ENCODE measurements around the gene STOX2. TPM values are rescaled to one million over a fixed set of nuclear protein-coding genes. Genes with fewer than 3 reads are reported as not detected.
A peak's percentile ranks its signal among the peaks of the same experiment; 100 is the strongest.

STOX2 gene
- total RNA-seq, 1 donor from 2014 or later: 103 TPM

DNA sequence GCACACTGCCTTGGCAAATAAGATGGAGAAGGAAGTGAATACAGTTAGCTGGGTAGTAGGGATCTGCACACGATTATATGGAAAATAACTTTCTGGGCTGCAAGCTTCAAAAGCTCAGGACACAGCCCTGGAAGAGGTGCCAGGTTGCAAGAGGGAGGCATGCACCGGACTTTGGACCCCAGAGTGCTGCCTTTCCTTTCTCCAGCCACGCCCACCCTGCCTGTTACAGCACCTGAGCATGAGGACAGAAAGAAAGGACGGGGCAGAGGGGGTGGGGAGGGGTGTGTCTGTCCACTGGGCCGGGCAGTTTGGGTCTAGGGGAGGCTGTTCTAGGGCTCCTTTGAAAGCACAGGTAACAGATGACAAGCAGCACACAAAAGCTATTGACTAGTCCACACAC is 159.8 kb downstream of the STOX2 start:
- H3K27ac Mint-ChIP-seq: no peak overlapping the region
- H3K4me3 Mint-ChIP-seq: no peak overlapping the region
- H3K4me1 Mint-ChIP-seq: peaks cover 17% of the 10 kb centered on the region
- no peaks in the 10 kb centered on the region for H3K27me3 Mint-ChIP-seq (ENCODE audit: low read depth)
- DNase-seq (ENCODE audit: low spot score in 2 of 2, unreplicated experiment in 2 of 2): no peak
- H3K36me3 Mint-ChIP-seq: peaks cover 10% of the 10 kb centered on the region
- H3K9me3 Mint-ChIP-seq: no peaks in the 10 kb centered on the region
- TF ChIP-seq, protein P1, sequence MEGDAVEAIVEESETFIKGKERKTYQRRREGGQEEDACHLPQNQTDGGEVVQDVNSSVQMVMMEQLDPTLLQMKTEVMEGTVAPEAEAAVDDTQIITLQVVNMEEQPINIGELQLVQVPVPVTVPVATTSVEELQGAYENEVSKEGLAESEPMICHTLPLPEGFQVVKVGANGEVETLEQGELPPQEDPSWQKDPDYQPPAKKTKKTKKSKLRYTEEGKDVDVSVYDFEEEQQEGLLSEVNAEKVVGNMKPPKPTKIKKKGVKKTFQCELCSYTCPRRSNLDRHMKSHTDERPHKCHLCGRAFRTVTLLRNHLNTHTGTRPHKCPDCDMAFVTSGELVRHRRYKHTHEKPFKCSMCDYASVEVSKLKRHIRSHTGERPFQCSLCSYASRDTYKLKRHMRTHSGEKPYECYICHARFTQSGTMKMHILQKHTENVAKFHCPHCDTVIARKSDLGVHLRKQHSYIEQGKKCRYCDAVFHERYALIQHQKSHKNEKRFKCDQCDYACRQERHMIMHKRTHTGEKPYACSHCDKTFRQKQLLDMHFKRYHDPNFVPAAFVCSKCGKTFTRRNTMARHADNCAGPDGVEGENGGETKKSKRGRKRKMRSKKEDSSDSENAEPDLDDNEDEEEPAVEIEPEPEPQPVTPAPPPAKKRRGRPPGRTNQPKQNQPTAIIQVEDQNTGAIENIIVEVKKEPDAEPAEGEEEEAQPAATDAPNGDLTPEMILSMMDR (IDR thresholded peaks at IDR 0.05; ENCODE audit: unreplicated experiment): no peak

DNA sequence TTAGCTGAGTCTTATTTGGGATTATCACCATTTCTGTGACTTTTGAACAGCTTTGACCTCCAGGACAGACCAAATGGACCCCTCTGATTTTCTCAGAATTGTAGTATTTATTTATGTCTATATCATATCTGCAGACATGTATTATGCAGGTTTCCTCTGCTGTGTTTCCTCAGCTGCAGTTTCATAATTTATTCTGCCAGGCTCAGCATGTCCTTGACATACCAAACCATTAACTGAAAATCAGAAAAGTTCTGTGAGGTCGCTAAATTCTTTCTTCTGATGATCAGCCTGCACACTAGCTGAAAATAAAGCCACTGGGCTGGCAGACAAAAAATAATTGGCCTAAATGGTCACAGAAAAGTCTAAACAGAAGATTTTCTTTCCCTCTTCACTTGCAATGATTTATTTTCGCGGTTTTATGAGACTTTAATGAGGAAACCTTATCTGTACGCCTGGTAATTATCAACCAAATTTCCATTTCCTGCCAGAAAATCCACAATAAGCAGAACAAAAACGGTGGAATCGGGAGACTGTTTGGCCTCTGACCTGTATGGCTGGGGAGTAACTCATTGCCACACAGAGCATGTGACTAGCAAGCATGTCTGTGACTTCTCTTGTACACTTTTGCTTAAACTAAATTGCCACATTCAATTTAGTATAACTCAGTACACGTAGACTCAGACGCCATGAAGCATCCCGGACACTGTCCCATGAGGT is 161.6 kb downstream of the STOX2 start:
- no peaks in the 10 kb centered on the region for H3K27me3 Mint-ChIP-seq (ENCODE audit: low read depth)
- H3K4me3 Mint-ChIP-seq: no peak overlapping the region
- peaks cover 17% of the 10 kb centered on the region for H3K4me1 Mint-ChIP-seq
- TF ChIP-seq, protein P1 (IDR thresholded peaks at IDR 0.05; ENCODE audit: unreplicated experiment): no peak
- peaks cover 9% of the 10 kb centered on the region for H3K9me3 Mint-ChIP-seq
- no peak for DNase-seq (ENCODE audit: low spot score in 2 of 2, unreplicated experiment in 2 of 2)
- peak overlapping the region; percentile 44 for H3K27ac Mint-ChIP-seq
- H3K36me3 Mint-ChIP-seq: peaks cover 11% of the 10 kb centered on the region

DNA sequence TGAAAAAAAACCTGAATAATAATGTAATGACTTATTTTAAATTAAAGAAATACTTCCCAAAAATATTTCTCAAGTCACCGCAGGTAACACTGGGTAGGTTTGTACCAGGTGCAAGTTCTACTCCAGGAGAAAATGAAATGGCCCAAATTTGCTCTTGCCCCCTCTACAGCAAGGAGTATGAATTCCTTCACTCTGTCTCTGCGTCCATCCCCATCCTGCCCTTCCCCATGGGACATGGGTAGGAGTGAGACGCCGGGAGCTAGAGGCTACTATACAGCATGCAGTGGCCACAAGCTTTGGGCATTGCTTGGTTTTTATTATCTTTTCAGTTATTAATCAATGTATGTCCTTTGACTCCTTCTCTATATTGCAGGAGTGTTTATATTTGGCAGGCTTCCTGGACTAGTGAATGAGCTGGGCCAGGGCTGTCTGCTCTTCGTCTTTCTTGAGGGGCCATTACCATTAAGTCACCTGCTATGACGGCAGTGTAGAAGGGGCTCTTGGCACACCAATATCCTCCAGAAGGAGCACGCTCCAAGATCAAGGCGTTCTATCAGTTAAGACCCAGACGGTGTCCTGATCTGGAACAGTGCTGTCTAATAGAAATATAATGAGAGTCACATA is 162.9 kb downstream of the STOX2 start:
- H3K27ac Mint-ChIP-seq: peak overlapping the region; percentile 23
- DNase-seq (ENCODE audit: low spot score in 2 of 2, unreplicated experiment in 2 of 2): no peak
- no peaks in the 10 kb centered on the region for H3K27me3 Mint-ChIP-seq (ENCODE audit: low read depth)
- peaks cover 17% of the 10 kb centered on the region for H3K4me1 Mint-ChIP-seq
- H3K4me3 Mint-ChIP-seq: no peak overlapping the region
- H3K9me3 Mint-ChIP-seq: peaks cover 22% of the 10 kb centered on the region
- TF ChIP-seq, protein P1 (IDR thresholded peaks at IDR 0.05; ENCODE audit: unreplicated experiment): no peak
- H3K36me3 Mint-ChIP-seq: peaks cover 24% of the 10 kb centered on the region

Other genes with a start within 250 kb of the STOX2 start
- gene RWDD4, start 246.1 kb upstream of the STOX2 start, total RNA-seq: 13.8 to 16.7 TPM (median 14.8 TPM) in 3 replicates
- 45.4 to 48.3 TPM (median 47.3 TPM) in 3 replicates for gene TRAPPC11, start 246.0 kb upstream of the STOX2 start, total RNA-seq